Adrenal gland (tissue), 12 donors: Measurements from ENCODE around the gene ME2. TPM values are rescaled to one million over a fixed set of nuclear protein-coding genes. Genes with fewer than 3 reads are reported as not detected.

Experiments
- DNase-seq, 7 donors: peaks; one replicate each; pipeline ENCODE4 v3.0.0-alpha.2; 2019 to 2020
- H3K27ac ChIP-seq, 5 donors: fragments of 200-600 bp; sonication (generic) in 4 of 5; 1 replicate in 3 of 5; 2 replicates in 2 of 5; pipeline versions ENCODE4 v1.5.1 to v1.8.0; 2016 to 2020; ENCODE audit warnings: mild to moderate bottlenecking in 1 of 5
- H3K27me3 ChIP-seq: fragments of 200-600 bp; 2 replicates; pipeline ENCODE4 v1.8.0; 2021
- H3K36me3 ChIP-seq, 2 donors: fragments of 200-600 bp; replicated peaks in 1 of 2; 1 replicate in 1 of 2; 2 replicates in 1 of 2; pipeline versions ENCODE4 v1.5.1 to v1.8.0; 2018 to 2022
- H3K4me1 ChIP-seq, 2 donors: fragments of 200-600 bp; replicated peaks in 1 of 2; 1 replicate in 1 of 2; 2 replicates in 1 of 2; pipeline versions ENCODE4 v1.5.1 to v1.8.0; 2018 to 2021
- H3K4me3 ChIP-seq, 4 donors: fragments of 200-600 bp; sonication (generic) in 3 of 4; one replicate each; pipeline ENCODE4 v1.5.1; 2016 to 2018
- H3K9me3 ChIP-seq, 3 donors: fragments of 200-600 bp; sonication (generic) in 1 of 3; replicated peaks in 1 of 3; 1 replicate in 2 of 3; 2 replicates in 1 of 3; pipeline versions ENCODE4 v1.5.1 to v1.8.0; 2016 to 2021
- POLR2A ChIP-seq, 2 donors: fragments of 450-650 bp; IDR thresholded peaks; one replicate each; pipeline ENCODE4 v1.6.1; 2017; ENCODE audit warnings: antibody characterized with exemption in 2 of 2, mild to moderate bottlenecking in 2 of 2, moderate library complexity in 1 of 2
- WGBS, 4 donors: extraction: QIAGEN DNeasy Blood & Tissue Kit in 2 of 4; methylation state at CpG; one replicate each; pipeline versions ENCODE4 v1.1.5 to v1.1.7; 2013 to 2017; 5-methylcytosine and 5-hydroxymethylcytosine counted together
- intact Hi-C, 2 donors: fragments of 100-400 bp; cut with DNase I; formaldehyde crosslinking; loops; one replicate each; pipeline versions ENCODE4 v1.14.1 to v1.15.0; 2022 to 2023
- polyA plus RNA-seq, 3 donors: library from polyadenylated mRNA; stranded (reverse); fragments of 200-250 nt in 2 of 3; fragments of 350-450 nt in 1 of 3; fragmentation: Illumina TruSeq in 1 of 3; extraction: RNeasy Lipid Tissue Mini Kit (QIAGEN cat#74804) in 1 of 3; gene quantifications; one replicate each; pipeline ENCODE4 v1.2.3, GENCODE V29; 2013 to 2014
- total RNA-seq, 9 donors: library from RNA; depleted of rRNA in 4 of 9; stranded (reverse); fragments of >200 nt in 4 of 9; fragments of 120-200 nt in 1 of 9; fragmentation: NEBNext Ultra II Directional in 1 of 9; extraction: Animal tissue kit (Norgen Biotek cat#: 25700) in 1 of 9; gene quantifications; one replicate each; pipeline versions ENCODE4 v1.1.0 to v1.2.4, GENCODE V29; 2013 to 2023
- TF ChIP-seq, protein P1 (sequence below), 6 experiments: fragments of 450-650 bp in 4 of 6; fragments of 200-600 bp in 2 of 6; sonication (generic) in 1 of 6; IDR thresholded peaks; 1 replicate in 5 of 6; 2 replicates in 1 of 6; pipeline versions ENCODE4 v1.5.1 to v1.8.0; 2016 to 2021; ENCODE audit warnings: antibody characterized with exemption in 6 of 6, mild to moderate bottlenecking in 2 of 6, moderate library complexity in 1 of 6
- donor health status: healthy with polysubstance abuse.
- donor health status: Bipolar disorder and iron deficiency.
- donor health status: DM: yes; HTN: yes; CAD: no.
- donor health status: DM: no; HTN: no; CAD: no.
- donor health status: DM: no; HTN: no; CAD: no.
- donor health status: DM: yes; HTN: yes; CAD: no.

ME2 gene
- total and polyA plus RNA-seq, 12 donors, result 17.9 to 133 (median 60.4) TPM

DNA sequence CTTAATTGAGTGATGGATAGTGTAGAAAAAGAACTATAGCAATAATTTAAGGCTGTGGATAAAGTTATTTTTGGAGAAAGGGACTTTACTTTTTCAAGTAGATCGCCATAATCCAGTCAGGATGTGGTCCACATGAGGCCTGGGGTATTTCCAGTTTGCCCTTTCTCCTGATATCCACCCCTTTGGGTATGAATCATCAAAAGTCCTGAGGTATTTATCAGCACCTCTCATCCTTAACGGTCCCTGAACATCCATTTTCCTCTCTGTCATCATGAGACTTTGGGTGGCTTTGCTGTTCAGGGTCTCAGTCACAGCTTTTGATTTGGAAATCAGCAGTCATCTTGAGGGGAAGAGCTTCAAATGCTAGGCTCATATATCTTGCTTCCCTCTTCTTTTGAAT is 49.6 kb downstream of the ME2 start:
- no peak overlapping the region for H3K4me3 ChIP-seq
- no peaks in the 10 kb centered on the region for H3K27me3 ChIP-seq
- peaks cover 0 to 27% of the 10 kb centered on the region in 2 donors for H3K36me3 ChIP-seq
- intact Hi-C loops, result no loop called here
- no peak overlapping the region for H3K27ac ChIP-seq
- no peak for TF ChIP-seq POLR2A (IDR thresholded peaks at IDR 0.05)
- TF ChIP-seq, protein P1, sequence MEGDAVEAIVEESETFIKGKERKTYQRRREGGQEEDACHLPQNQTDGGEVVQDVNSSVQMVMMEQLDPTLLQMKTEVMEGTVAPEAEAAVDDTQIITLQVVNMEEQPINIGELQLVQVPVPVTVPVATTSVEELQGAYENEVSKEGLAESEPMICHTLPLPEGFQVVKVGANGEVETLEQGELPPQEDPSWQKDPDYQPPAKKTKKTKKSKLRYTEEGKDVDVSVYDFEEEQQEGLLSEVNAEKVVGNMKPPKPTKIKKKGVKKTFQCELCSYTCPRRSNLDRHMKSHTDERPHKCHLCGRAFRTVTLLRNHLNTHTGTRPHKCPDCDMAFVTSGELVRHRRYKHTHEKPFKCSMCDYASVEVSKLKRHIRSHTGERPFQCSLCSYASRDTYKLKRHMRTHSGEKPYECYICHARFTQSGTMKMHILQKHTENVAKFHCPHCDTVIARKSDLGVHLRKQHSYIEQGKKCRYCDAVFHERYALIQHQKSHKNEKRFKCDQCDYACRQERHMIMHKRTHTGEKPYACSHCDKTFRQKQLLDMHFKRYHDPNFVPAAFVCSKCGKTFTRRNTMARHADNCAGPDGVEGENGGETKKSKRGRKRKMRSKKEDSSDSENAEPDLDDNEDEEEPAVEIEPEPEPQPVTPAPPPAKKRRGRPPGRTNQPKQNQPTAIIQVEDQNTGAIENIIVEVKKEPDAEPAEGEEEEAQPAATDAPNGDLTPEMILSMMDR (IDR thresholded peaks at IDR 0.05), result no peak
- H3K4me1 ChIP-seq, result no peaks in the 10 kb centered on the region
- no peaks in the 10 kb centered on the region for H3K9me3 ChIP-seq
- DNase-seq, result no peak
- 73 to 74% (median 74%) methylated on average over 2 of the region's 2 CpGs for WGBS, 4 donors

DNA sequence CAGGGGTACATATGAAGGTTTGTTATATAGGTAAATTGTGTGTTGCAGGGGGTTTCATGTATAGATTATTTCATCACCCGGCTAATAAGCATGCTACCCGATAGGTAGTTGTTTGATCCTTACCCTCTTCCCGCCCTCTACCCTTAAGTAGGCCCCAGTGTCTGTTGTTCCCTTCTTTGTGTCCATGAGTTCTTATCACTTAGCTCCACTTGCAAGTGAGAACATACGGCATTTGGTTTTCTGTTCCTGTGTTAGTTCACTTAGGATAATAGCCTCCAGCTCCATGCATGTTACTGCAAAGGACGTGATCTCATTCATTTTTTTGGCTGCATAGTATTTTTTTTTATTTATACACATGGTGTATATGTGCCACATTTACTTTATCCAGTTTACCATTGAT is 54.8 kb downstream of the ME2 start:
- TF ChIP-seq, protein P1 (IDR thresholded peaks at IDR 0.05), result no peak
- no peak for TF ChIP-seq POLR2A (IDR thresholded peaks at IDR 0.05)
- DNase-seq, result no peak
- Histone ChIP-seq H3K36me3 (no peaks in the 10 kb centered on the region), H3K27ac (no peak overlapping the region), H3K9me3 (no peaks in the 10 kb centered on the region), H3K27me3 (no peaks in the 10 kb centered on the region), H3K4me1 (no peaks in the 10 kb centered on the region), H3K4me3 (no peak overlapping the region)
- WGBS, 4 donors, result 94 to 98% (median 97%) methylated on average over 5 of the region's 5 CpGs
- intact Hi-C loops, result no loop called here

DNA sequence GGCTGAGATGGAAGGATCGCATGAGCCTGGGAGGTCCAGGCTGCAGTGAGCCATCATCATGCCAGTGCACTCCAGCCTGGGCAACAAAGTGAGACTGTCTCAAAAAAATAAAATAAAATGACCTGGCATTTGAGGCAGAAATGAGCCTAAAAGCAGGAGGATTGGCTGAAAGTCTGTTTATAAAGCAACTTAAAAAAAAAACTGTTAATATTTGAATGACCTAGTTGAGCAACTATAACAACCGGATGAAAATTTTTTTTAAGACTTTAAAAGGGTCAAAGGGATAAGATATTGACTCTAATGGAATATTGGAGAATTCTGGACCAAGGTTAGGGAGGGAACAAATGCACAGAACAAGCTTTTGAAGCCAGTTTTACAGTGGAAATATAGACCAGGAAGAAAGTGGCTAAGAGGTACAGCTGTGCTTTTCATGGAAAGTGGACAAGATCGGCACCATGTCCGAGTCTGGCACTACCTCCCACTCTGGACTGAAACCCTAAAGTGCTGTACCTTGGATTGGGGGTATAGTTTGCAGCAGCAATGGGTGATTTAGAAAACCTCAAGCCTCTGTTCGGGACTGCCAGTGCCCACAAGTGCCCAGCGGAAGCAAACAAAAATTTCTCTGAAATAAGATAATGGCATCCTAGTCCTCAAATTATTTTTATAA is 55.8 kb downstream of the ME2 start:
- intact Hi-C loops, result no loop called here
- Histone ChIP-seq H3K4me3 (no peak overlapping the region), H3K9me3 (no peaks in the 10 kb centered on the region), H3K27ac (no peak overlapping the region), H3K36me3 (no peaks in the 10 kb centered on the region), H3K27me3 (no peaks in the 10 kb centered on the region), H3K4me1 (no peaks in the 10 kb centered on the region)
- 96 to 99% (median 97%) methylated on average over 6 of the region's 6 CpGs for WGBS, 4 donors
- TF ChIP-seq POLR2A (IDR thresholded peaks at IDR 0.05), result no peak
- TF ChIP-seq, protein P1 (IDR thresholded peaks at IDR 0.05), result no peak
- DNase-seq, result no peak

DNA sequence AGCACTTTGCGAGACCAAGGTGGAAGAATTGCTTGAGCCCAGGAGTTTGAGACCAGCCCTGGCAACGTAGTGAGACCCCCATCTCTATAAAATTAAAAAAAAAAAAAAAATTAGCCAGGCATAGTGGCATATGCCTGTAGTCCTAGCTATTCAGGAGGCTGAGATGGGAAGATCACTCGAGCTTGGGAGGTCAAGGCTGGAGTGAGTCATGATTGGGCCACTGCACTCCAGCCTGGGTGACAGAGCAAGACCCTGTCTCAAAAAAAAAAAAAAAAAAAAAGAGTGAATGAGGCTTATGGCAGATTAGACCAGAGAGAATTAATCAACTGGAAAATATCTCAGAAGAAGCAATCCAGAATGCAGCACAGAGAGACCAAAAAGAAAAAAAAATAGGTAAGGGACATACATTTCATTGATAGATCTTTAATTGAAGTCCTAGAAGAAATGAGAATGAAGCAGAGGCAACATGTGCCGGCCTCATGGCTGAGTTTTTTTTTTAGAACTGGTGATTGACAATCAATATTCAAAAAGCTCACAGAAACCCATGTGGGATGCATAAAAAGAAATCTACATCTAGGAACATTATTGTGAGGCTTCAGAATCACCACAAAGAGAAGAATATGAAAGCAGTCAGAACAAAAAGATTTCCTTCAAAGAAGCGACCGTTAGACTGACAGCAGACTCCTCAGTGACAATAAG is 56.7 kb downstream of the ME2 start:
- WGBS, 4 donors, result 79 to 87% (median 84%) methylated on average over 6 of the region's 6 CpGs
- H3K27me3 ChIP-seq, result no peaks in the 10 kb centered on the region

More for the DNA sequence above, 56.7 kb downstream of the ME2 start:
- Histone ChIP-seq H3K36me3 (no peaks in the 10 kb centered on the region), H3K4me1 (no peaks in the 10 kb centered on the region), H3K4me3 (no peak overlapping the region), H3K27ac (no peak overlapping the region), H3K9me3 (no peaks in the 10 kb centered on the region)
- intact Hi-C loops, result no loop called here
- peak in 3 of 7 donors; percentile 18 to 39 (median 34) for DNase-seq
- TF ChIP-seq POLR2A (IDR thresholded peaks at IDR 0.05), result no peak
- TF ChIP-seq, protein P1 (IDR thresholded peaks at IDR 0.05), result no peak
